SK-N-SH treated with all-trans-retinoic acid at 6 μM for 48 hours (cell line): ENCODE measurements around the gene IGFBP1.
"Not testable (repeated sequence)": the region's sequence is repeated elsewhere in the genome, so short reads cannot be mapped to it uniquely, and the experiment has no call there.

Source experiments
- ATAC-seq: fragments of 200-7000 bp; cut with Tn5 transposase; 3 replicates; pipeline ENCODE4 v1.9.1; 2020; ENCODE audit warnings: mild to moderate bottlenecking, moderate library complexity
- ARNTL ChIP-seq: fragments of 450-650 bp; formaldehyde crosslinking; IDR thresholded peaks from 2 replicates; pipeline ENCODE4 v1.5.0; 2020; ENCODE audit warnings: low read depth, mild to moderate bottlenecking, moderate library complexity, borderline replicate concordance
- BACH2 ChIP-seq: fragments of 250-450 bp; sonication (Bioruptor Pico); IDR thresholded peaks from 2 replicates; pipeline ENCODE4 v1.9.0; 2021; ENCODE audit warnings: mild to moderate bottlenecking, borderline replicate concordance
- CSRNP3 ChIP-seq: fragments of 250-450 bp; sonication (Bioruptor Pico); IDR thresholded peaks from 2 replicates; pipeline ENCODE4 v1.5.1; 2021; ENCODE audit warnings: mild to moderate bottlenecking, moderate library complexity
- ESRRG ChIP-seq: fragments of 250-450 bp; sonication (Bioruptor Pico); IDR thresholded peaks from 2 replicates; pipeline ENCODE4 v1.6.1; 2021; ENCODE audit warnings: mild to moderate bottlenecking
- GLIS3 ChIP-seq: fragments of 250-450 bp; sonication (Bioruptor Pico); IDR thresholded peaks from 2 replicates; pipeline ENCODE4 v1.5.0; 2020; ENCODE audit warnings: mild to moderate bottlenecking, moderate library complexity
- ISL1 ChIP-seq: fragments of 250-450 bp; sonication (Bioruptor Pico); IDR thresholded peaks from 2 replicates; pipeline ENCODE4 v2.1.2; 2022; ENCODE audit warnings: mild to moderate bottlenecking, moderate library complexity
- OSR1 ChIP-seq: fragments of 250-450 bp; sonication (Bioruptor Pico); IDR thresholded peaks from 2 replicates; pipeline ENCODE4 v1.8.0; 2022; ENCODE audit warnings: moderate library complexity, mild to moderate bottlenecking, inconsistent platforms
- PATZ1 ChIP-seq: fragments of 250-450 bp; sonication (Bioruptor Pico); IDR thresholded peaks from 2 replicates; pipeline ENCODE4 v1.8.0; 2020; ENCODE audit warnings: mild to moderate bottlenecking, moderate library complexity, borderline replicate concordance
- POU6F1 ChIP-seq: fragments of 250-450 bp; sonication (Bioruptor Pico); IDR thresholded peaks from 2 replicates; pipeline ENCODE4 v1.8.0; 2021; ENCODE audit warnings: low read depth, mild to moderate bottlenecking, moderate library complexity, borderline replicate concordance
- PPARA ChIP-seq: fragments of 250-450 bp; sonication (Bioruptor Pico); IDR thresholded peaks from 2 replicates; pipeline ENCODE4 v1.5.0; 2020; ENCODE audit warnings: mild to moderate bottlenecking, borderline replicate concordance
- RARB ChIP-seq: fragments of 250-450 bp; sonication (Bioruptor Pico); IDR thresholded peaks from 2 replicates; pipeline ENCODE4 v1.8.0; 2021; ENCODE audit warnings: mild to moderate bottlenecking, moderate library complexity
- TCF4 ChIP-seq: fragments of 250-450 bp; sonication (Bioruptor Pico); IDR thresholded peaks from 2 replicates; pipeline ENCODE4 v1.8.0; 2021; ENCODE audit warnings: mild to moderate bottlenecking, moderate library complexity, borderline replicate concordance
- TSHZ2 ChIP-seq: fragments of 250-450 bp; sonication (Bioruptor Pico); IDR thresholded peaks from 2 replicates; pipeline ENCODE4 v1.5.0; 2020; ENCODE audit warnings: mild to moderate bottlenecking, moderate library complexity
- ZFP3 ChIP-seq: fragments of 250-450 bp; sonication (Bioruptor Pico); IDR thresholded peaks from 2 replicates; pipeline ENCODE4 v1.5.0; 2020; ENCODE audit warnings: mild to moderate bottlenecking, moderate library complexity
- ZFP30 ChIP-seq: fragments of 450-650 bp; formaldehyde crosslinking; IDR thresholded peaks from 2 replicates; pipeline ENCODE4 v1.5.0; 2022; ENCODE audit warnings: mild to moderate bottlenecking, moderate library complexity
- ZNF565 ChIP-seq: fragments of 450-650 bp; formaldehyde crosslinking; conservative IDR thresholded peaks from 2 replicates; pipeline ENCODE4 v1.5.0; 2020; ENCODE audit warnings: low read depth, mild to moderate bottlenecking, moderate library complexity
- ZNF70 ChIP-seq: fragments of 450-650 bp; formaldehyde crosslinking; IDR thresholded peaks from 2 replicates; pipeline ENCODE4 v1.5.0; 2020; ENCODE audit warnings: mild to moderate bottlenecking, moderate library complexity
- ZNF8 ChIP-seq: fragments of 450-650 bp; formaldehyde crosslinking; IDR thresholded peaks from 2 replicates; pipeline ENCODE4 v1.5.0; 2020; ENCODE audit warnings: mild to moderate bottlenecking, moderate library complexity

Gene IGFBP1

GRCh38 chr7:45888185-45888992, at the start of gene IGFBP1:
Gene IGFBP1, plus strand, starts transcription at chr7:45888488. Its CDS starts 165 bp downstream, at chr7:45888653.
- peak; percentile 78 for ATAC-seq
- no peak for TF ChIP-seq CSRNP3 (CRISPR knock-in tag)
- no peak for TF ChIP-seq TSHZ2
- TF ChIP-seq TCF4: no peak
- no peak for TF ChIP-seq ARNTL (CRISPR knock-in tag)
- no peak for TF ChIP-seq ZNF8 (CRISPR knock-in tag)
- no peak for TF ChIP-seq ZNF565
- TF ChIP-seq RARB (CRISPR knock-in tag): no peak
- TF ChIP-seq ZFP30 (CRISPR knock-in tag): no peak
- TF ChIP-seq BACH2 (CRISPR knock-in tag): no peak
- TF ChIP-seq PATZ1 (CRISPR knock-in tag): no peak
- TF ChIP-seq POU6F1 (CRISPR knock-in tag): no peak
- no peak for TF ChIP-seq ZNF70
- no peak for TF ChIP-seq ISL1 (CRISPR knock-in tag)
- TF ChIP-seq ESRRG (CRISPR knock-in tag): no peak
- no peak for TF ChIP-seq GLIS3 (CRISPR knock-in tag)
- no peak for TF ChIP-seq PPARA (CRISPR knock-in tag)
- no peak for TF ChIP-seq OSR1
- TF ChIP-seq ZFP3 (CRISPR knock-in tag): no peak

GRCh38 chr7:45838852-45839251, 49.4 kb upstream of the IGFBP1 start:
- ATAC-seq: not testable (repeated sequence)

GRCh38 chr7:45841926-45842717, 46.2 kb upstream of the IGFBP1 start:
- ATAC-seq: not testable (repeated sequence)

- ATAC-seq: not testable (repeated sequence)
These were observed 41.8 kb upstream of the IGFBP1 start for GRCh38 chr7:45846536-45846935.

- not testable (repeated sequence) for ATAC-seq
These were observed 39.6 kb upstream of the IGFBP1 start for GRCh38 chr7:45848734-45849133.

- not testable (repeated sequence) for ATAC-seq
These were observed 35.3 kb upstream of the IGFBP1 start for GRCh38 chr7:45852984-45853383.

GRCh38 chr7:45853491-45853890, 34.8 kb upstream of the IGFBP1 start:
- ATAC-seq: not testable (repeated sequence)

GRCh38 chr7:45855680-45856079, 32.6 kb upstream of the IGFBP1 start:
- ATAC-seq: not testable (repeated sequence)

GRCh38 chr7:45856888-45857287, 31.4 kb upstream of the IGFBP1 start:
- ATAC-seq: not testable (repeated sequence)
